Muscle of arm (tissue), 12 donors: Measurements from ENCODE around the gene GRIN3B. TPM values are rescaled to one million over a fixed set of nuclear protein-coding genes. Genes with fewer than 3 reads are reported as not detected.

Experiments used
- polyA plus RNA-seq, 12 donors: library from polyadenylated mRNA; unstranded; fragments of 120-200 nt; gene quantifications; one replicate each; pipeline ENCODE4 v1.2.1, GENCODE V29; 2013; ENCODE audit not compliant: insufficient read length in 12 of 12

GRIN3B gene
- polyA plus RNA-seq, 12 donors: 0.05 to 0.25 (median 0.14) TPM; not detected in 2

Other genes starting within 250 kb of the GRIN3B start
- 10 to 100 TPM in 1 of 12 donors, under 1 TPM in 9, not detected in 2; 0.07 to 36.0 (median 0.12) TPM for gene MISP, start 249.3 kb upstream of the GRIN3B start, polyA plus RNA-seq
- 100 to 1,000 TPM in 11 of 12 donors, not detected in 1; 116 to 245 (median 136) TPM for gene PTBP1, start 203.0 kb upstream of the GRIN3B start, polyA plus RNA-seq
- 1 to 10 TPM in 3 of 12 donors, under 1 TPM in 7, not detected in 2; 0.12 to 2.7 (median 0.46) TPM for gene PLPPR3, start 178.5 kb upstream of the GRIN3B start, polyA plus RNA-seq
- 1 to 10 TPM in 5 of 12 donors, under 1 TPM in 5, not detected in 2; 0.42 to 8.7 (median 0.90) TPM for gene AZU1, start 172.6 kb upstream of the GRIN3B start, polyA plus RNA-seq
- 10 to 100 TPM in 1 of 12 donors, 1 to 10 TPM in 7, under 1 TPM in 2, not detected in 2; 0.66 to 12.0 (median 1.3) TPM for gene PRTN3, start 159.4 kb upstream of the GRIN3B start, polyA plus RNA-seq
- 1 to 10 TPM in 2 of 12 donors, under 1 TPM in 5, not detected in 5; 0.21 to 1.2 (median 0.33) TPM for gene ELANE, start 148.1 kb upstream of the GRIN3B start, polyA plus RNA-seq
- 10 to 100 TPM in 1 of 12 donors, 1 to 10 TPM in 9, under 1 TPM in 1, not detected in 1; 0.98 to 20.8 (median 1.6) TPM for gene CFD, start 140.8 kb upstream of the GRIN3B start, polyA plus RNA-seq
- 1,000 to 10,000 TPM in 1 of 12 donors, 10 to 100 TPM in 11; 26.2 to 1,072 (median 32.9) TPM for gene MED16, start 107.2 kb upstream of the GRIN3B start, polyA plus RNA-seq
- gene RNU6-9, start 106.9 kb upstream of the GRIN3B start, polyA plus RNA-seq: not detected
- gene R3HDM4, start 87.2 kb upstream of the GRIN3B start, polyA plus RNA-seq: 10 to 100 TPM in 11 of 12 donors, not detected in 1; 21.0 to 60.9 (median 27.3) TPM
- gene KISS1R, start 83.1 kb upstream of the GRIN3B start, polyA plus RNA-seq: not detected
- 100 to 1,000 TPM in 1 of 12 donors, 10 to 100 TPM in 6, 1 to 10 TPM in 5; 7.5 to 100 (median 10.3) TPM for gene ARID3A, start 74.4 kb upstream of the GRIN3B start, polyA plus RNA-seq
- gene WDR18, start 16.1 kb upstream of the GRIN3B start, polyA plus RNA-seq: 10 to 100 TPM in 11 of 12 donors, not detected in 1; 18.9 to 38.0 (median 20.3) TPM
- gene TMEM259, start 20.7 kb downstream of the GRIN3B start, polyA plus RNA-seq: 100 to 1,000 TPM in 2 of 12 donors, 10 to 100 TPM in 9, not detected in 1; 56.1 to 123 (median 70.5) TPM
- gene RNU6-2, start 21.1 kb downstream of the GRIN3B start, polyA plus RNA-seq: not detected
- gene CNN2, start 26.2 kb downstream of the GRIN3B start, polyA plus RNA-seq: 10 to 100 TPM in 11 of 12 donors, not detected in 1; 36.3 to 89.8 (median 46.7) TPM
- 10 to 100 TPM in 9 of 12 donors, 1 to 10 TPM in 2, not detected in 1; 7.1 to 23.7 (median 18.2) TPM for gene ABCA7, start 39.7 kb downstream of the GRIN3B start, polyA plus RNA-seq
- gene ARHGAP45, start 66.7 kb downstream of the GRIN3B start, polyA plus RNA-seq: 10 to 100 TPM in 3 of 12 donors, 1 to 10 TPM in 8, not detected in 1; 6.0 to 26.0 (median 8.1) TPM
- gene POLR2E, start 95.0 kb downstream of the GRIN3B start, polyA plus RNA-seq: 100 to 1,000 TPM in 8 of 12 donors, 10 to 100 TPM in 3, not detected in 1; 79.7 to 135 (median 108) TPM
- gene GPX4, start 103.6 kb downstream of the GRIN3B start, polyA plus RNA-seq: 100 to 1,000 TPM in 11 of 12 donors, not detected in 1; 122 to 187 (median 142) TPM
- gene SBNO2, start 173.8 kb downstream of the GRIN3B start, polyA plus RNA-seq: 10 to 100 TPM in 6 of 12 donors, 1 to 10 TPM in 5, not detected in 1; 7.4 to 33.2 (median 10.2) TPM
- 10 to 100 TPM in 11 of 12 donors, not detected in 1; 35.8 to 56.1 (median 44.3) TPM for gene STK11, start 205.4 kb downstream of the GRIN3B start, polyA plus RNA-seq
- 1 to 10 TPM in 7 of 12 donors, under 1 TPM in 3, not detected in 2; 0.65 to 2.2 (median 1.1) TPM for gene CBARP, start 237.6 kb downstream of the GRIN3B start, polyA plus RNA-seq
- 100 to 1,000 TPM in 10 of 12 donors, 10 to 100 TPM in 1, not detected in 1; 94.6 to 231 (median 136) TPM for gene ATP5F1D, start 241.3 kb downstream of the GRIN3B start, polyA plus RNA-seq
- 100 to 1,000 TPM in 1 of 12 donors, 10 to 100 TPM in 11; 22.4 to 149 (median 30.9) TPM for gene MIDN, start 248.2 kb downstream of the GRIN3B start, polyA plus RNA-seq